Stimulated activated CD4-positive, alpha-beta T cell treated with anti-CD3 and anti-CD28 coated beads, TNF-alpha, amount 100 ng/mL, for 4 hours (primary cell): ENCODE data around the gene ING1.

ENCODE experiments used
- DNase-seq, 3 experiments: peaks; one replicate each; pipeline ENCODE4 v3.0.0-alpha.2; 2020; ENCODE audit warnings: low read depth in 3 of 3

The ING1 gene

DNA sequence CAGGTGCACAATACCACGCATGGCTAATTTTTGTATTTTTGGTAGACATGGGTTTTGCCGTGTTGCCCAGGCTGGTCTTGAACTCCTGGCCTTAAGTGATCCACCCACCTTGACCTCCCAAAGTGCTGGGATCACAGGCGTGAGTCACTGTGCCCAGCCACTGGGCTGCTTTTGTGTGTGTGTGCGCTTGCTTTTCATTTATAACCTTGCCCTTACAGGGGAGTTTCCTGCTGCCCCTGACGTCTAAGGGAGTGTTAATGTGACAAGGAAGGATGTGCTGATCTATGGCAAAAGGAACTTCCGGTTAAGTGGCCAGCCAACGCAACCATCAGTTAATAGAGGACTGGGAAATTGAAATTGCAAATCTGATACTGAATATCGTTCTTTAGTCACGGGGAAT, 57.7 kb downstream of the ING1 start:
- no peak for DNase-seq

DNA sequence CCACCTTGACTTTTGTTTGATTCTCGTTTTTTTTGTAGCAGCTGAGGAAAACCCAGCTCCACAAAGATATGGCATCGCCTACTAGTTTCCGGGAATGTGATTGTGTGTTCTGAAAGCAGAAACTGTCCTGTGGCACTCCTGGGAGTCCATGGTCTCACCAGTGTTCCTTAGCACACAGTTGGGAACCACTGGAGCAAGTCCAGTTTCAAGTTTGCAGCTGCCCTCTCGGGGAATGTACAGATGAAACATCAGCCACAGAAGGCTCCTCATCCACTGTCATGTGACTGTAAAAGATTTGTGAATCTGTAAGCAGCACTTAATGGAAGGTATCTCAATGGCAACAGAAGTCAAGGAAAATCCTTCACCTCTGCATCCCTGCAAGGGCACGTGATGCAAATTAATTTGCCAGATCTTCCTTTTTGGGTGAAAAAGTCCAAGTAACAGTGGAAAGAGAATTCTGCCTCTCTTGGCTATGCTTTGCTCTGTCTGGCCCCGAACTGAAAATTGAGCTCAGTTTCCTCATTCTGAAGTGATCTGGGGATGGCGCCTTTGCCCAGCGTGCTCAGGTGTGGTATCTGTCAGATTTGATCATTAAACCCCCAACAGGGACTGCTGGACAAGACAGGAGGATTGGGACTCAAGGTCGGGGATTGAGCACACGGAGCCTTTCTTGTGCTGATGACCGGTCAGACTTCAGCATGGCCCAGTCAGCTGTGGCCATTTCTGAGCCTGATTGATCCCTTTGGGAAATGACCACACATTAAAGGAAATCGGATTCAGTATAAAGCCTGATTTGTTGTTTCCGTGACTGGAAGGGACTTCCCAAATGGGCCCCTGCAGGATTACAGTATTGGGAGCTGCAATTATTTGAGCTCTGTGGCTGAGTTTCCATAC, 58.8 kb downstream of the ING1 start:
- DNase-seq: no peak
